GM21526 (cell line): ENCODE measurements around the gene PELI1.

Source experiments
- ATAC-seq: cut with Tn5 transposase; IDR thresholded peaks from one replicate; pipeline ENCODE4 v1.9.1; 2021; ENCODE audit warnings: moderate library complexity; ENCODE audit not compliant: unreplicated experiment, low FRiP score

PELI1 gene

GRCh38 chr2:64144057-64145013 lies at the start of gene PELI1:
PELI1 (minus strand) TSS chr2:64144420; CDS start chr2:64108310, 36,110 bp downstream.
- peak; percentile 81 for ATAC-seq

GRCh38 chr2:64193491-64193890 lies 49.3 kb upstream of the PELI1 start:
- ATAC-seq = no peak

GRCh38 chr2:64192664-64193105 lies 48.5 kb upstream of the PELI1 start:
- no peak for ATAC-seq

GRCh38 chr2:64192125-64192479 lies 47.9 kb upstream of the PELI1 start:
- peak; percentile 59 for ATAC-seq

- no peak for ATAC-seq
These were observed 45.4 kb upstream of the PELI1 start for GRCh38 chr2:64189586-64189985.

GRCh38 chr2:64189167-64189566 lies 44.9 kb upstream of the PELI1 start:
- ATAC-seq = no peak

- no peak for ATAC-seq
These were observed 42.7 kb upstream of the PELI1 start for GRCh38 chr2:64186699-64187605.

GRCh38 chr2:64179582-64180321 lies 35.5 kb upstream of the PELI1 start:
- ATAC-seq = peak; percentile 79

- ATAC-seq = no peak
These were observed 33.1 kb upstream of the PELI1 start for GRCh38 chr2:64177315-64177714.

- no peak for ATAC-seq
These were observed 31.4 kb upstream of the PELI1 start for GRCh38 chr2:64175419-64176197.

GRCh38 chr2:64173156-64174135 lies 29.2 kb upstream of the PELI1 start:
- no peak for ATAC-seq

GRCh38 chr2:64168756-64169155 lies 24.5 kb upstream of the PELI1 start:
- ATAC-seq = no peak

- no peak for ATAC-seq
These were observed 24.0 kb upstream of the PELI1 start for GRCh38 chr2:64168201-64168600.

- no peak for ATAC-seq
These were observed 22.6 kb upstream of the PELI1 start for GRCh38 chr2:64166637-64167420.

- ATAC-seq = no peak
These were observed 22.0 kb upstream of the PELI1 start for GRCh38 chr2:64166212-64166611.

- ATAC-seq = no peak
These were observed 21.5 kb upstream of the PELI1 start for GRCh38 chr2:64165706-64166105.

- no peak for ATAC-seq
These were observed 20.4 kb upstream of the PELI1 start for GRCh38 chr2:64164629-64165028.

GRCh38 chr2:64162516-64162915 lies 18.3 kb upstream of the PELI1 start:
- ATAC-seq = no peak
